ENCODE results near the gene CMSS1.

DNA sequence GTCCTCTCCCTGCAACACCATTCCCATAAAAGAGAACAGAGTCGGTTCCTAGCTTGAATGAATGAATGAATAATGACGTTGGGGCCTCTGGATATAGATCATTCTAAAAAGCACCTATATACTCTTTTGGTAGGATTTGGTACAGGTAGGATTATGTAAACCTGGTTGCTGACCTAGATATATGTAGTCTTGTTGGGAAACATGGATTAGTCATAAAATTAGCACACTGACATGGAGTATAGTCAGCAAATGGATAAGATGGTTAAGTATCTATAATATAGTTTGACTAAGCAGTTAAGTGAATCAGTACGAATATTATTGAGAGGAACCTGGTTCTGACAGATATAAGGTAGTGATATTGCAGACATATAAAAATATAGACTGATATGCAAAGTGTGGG lies 154.1 kb downstream of the CMSS1 start:
- TF ChIP-seq L3MBTL2 (conservative IDR thresholded peaks at IDR 0.05) (no peak), SP1 (IDR thresholded peaks at IDR 0.05) (no peak), SUZ12 (IDR thresholded peaks at IDR 0.05) (no peak), ARNT (IDR thresholded peaks at IDR 0.05) (no peak), CTBP1 (IDR thresholded peaks at IDR 0.05; ENCODE audit: borderline replicate concordance) (no peak)
- TF ChIP-seq, protein P1, sequence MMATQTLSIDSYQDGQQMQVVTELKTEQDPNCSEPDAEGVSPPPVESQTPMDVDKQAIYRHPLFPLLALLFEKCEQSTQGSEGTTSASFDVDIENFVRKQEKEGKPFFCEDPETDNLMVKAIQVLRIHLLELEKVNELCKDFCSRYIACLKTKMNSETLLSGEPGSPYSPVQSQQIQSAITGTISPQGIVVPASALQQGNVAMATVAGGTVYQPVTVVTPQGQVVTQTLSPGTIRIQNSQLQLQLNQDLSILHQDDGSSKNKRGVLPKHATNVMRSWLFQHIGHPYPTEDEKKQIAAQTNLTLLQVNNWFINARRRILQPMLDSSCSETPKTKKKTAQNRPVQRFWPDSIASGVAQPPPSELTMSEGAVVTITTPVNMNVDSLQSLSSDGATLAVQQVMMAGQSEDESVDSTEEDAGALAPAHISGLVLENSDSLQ (IDR thresholded peaks at IDR 0.05), result no peak
